GM18517 (cell line): ENCODE results near the gene TPCN1.
"Not testable (repeated sequence)": the region's sequence is repeated elsewhere in the genome, so short reads cannot be mapped to it uniquely, and the experiment has no call there.

Experiments used
- ATAC-seq: cut with Tn5 transposase; IDR thresholded peaks from one replicate; pipeline ENCODE4 v1.9.1; 2021; ENCODE audit warnings: mild to moderate bottlenecking, moderate library complexity; ENCODE audit not compliant: unreplicated experiment

TPCN1 gene

DNA sequence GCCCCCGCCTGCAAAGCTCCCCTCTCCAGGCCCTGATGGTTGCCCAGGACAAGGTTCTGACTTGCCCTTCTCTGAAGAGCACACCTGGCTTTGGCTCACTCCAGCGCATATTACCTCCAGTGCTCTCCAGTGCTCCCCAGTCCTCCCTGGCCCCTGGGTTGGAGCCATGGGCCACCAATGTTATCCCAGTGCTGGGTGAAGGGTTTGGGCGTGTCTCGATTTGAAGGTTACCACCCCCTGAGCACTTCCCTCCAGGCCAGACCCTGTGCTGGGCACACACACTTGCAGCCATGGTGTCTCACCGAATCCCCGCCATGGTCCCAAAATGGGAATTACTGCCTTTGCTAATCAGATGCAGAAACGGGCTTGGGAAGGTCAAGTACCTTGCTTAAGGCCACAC, 24.7 kb upstream of the TPCN1 start:
- ATAC-seq = no peak

DNA sequence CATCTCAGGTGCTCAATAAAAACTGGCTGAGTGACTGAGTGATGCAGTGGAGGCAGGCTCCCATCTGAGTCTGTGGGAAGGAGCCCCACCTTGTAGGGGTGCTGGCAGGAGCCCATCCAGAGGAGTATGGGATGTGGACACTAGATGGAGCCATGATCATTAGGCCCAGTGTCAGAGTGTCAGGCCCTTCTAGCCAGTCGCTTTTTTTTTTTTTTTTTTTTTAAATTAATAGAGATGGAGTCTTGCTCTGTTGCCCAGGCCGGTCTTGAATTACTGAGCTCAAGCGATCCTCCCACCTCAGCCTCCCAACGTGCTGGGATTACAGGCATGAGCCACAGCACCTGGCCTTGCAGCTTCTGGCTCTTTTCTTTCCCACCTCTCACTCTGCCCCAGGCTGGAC, 24.3 kb upstream of the TPCN1 start:
- no peak for ATAC-seq

GRCh38 chr12:113197518-113198077, 23.7 kb upstream of the TPCN1 start:
- ATAC-seq = no peak

- no peak for ATAC-seq
Observed at GRCh38 chr12:113198296-113198695, 23.0 kb upstream of the TPCN1 start.

DNA sequence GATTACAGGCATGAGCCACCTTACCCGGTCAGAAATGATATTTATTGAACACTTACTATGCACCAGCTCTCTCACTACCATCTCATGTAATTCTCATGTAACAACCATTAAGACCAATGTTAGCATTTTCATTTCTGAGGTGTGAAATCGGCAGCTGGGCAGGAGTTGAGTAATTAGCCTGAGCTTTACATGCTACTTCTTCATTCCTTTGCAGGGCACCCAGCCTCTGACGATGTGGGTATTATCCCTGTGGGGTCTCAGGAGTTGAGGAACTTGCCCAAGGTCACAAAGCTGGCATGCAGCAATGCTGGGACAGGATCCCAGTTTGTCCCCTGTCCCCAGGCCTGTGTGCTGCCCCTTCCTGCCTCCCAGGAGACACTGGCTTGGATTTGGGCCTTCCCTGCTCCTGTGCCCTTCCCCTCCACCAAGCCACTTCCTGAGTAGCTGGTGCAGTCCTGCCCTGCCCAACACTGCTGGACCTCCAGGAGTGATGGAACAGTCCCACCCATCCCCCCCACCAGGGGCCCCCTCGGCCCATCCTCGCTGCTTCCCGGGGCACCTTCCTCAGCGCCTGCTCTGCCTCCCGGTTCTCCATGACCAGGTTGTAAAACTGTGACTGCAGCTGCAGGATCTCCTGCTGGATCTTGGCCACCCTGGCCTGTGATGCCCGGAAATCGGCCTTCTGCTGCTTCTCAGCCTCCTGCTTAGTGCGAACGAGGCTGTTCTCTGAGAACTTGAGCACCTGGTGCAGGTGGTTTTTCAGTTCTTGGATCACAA, 21.1 kb upstream of the TPCN1 start:
- ATAC-seq = no peak

DNA sequence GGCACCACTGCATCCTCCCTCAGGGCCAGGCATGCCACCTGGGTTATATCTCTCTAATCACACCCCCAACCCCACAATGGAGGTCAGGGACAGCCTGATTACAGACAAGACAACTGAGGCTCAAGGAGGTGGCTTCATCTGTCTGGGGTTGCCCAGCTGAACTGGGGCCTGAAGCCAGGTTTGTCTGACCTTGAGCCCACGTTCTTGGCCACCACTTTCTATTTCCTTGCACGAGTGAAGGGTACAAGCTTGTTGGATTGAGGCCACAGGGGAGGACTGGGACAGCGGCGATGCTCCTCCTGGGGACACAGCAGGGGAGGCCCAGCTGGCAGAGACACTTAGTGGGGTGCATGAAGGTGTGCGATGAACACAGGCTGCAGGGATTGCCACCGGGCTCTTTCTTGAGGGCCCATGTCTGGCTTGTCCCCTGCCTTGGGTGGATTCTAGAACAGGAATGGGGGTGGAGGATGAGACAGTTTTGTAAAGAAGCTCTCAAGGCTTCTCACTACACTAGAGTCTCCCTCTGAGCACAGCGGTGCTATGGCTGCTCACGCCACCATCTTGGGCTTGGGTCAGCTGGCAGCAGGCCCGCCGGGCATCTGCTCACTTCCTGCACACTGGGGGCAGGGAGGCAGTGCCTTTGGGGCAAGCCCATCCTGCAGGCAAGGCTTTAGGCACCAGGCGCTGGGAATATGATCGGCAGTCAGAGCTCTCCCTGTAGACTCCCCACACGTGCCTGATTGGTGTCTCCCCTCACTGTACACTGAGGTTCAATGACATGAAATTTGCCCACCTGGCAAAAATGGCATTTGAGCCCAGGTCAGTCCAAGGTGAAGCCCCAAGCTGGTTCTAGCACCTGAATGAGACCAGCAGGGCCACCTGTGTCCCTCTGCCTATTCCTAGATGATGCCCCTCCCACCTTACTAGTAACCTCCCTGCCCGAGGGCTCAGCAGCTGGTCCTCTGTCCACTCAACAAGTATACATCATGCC, 19.8 kb upstream of the TPCN1 start:
- ATAC-seq = no peak

DNA sequence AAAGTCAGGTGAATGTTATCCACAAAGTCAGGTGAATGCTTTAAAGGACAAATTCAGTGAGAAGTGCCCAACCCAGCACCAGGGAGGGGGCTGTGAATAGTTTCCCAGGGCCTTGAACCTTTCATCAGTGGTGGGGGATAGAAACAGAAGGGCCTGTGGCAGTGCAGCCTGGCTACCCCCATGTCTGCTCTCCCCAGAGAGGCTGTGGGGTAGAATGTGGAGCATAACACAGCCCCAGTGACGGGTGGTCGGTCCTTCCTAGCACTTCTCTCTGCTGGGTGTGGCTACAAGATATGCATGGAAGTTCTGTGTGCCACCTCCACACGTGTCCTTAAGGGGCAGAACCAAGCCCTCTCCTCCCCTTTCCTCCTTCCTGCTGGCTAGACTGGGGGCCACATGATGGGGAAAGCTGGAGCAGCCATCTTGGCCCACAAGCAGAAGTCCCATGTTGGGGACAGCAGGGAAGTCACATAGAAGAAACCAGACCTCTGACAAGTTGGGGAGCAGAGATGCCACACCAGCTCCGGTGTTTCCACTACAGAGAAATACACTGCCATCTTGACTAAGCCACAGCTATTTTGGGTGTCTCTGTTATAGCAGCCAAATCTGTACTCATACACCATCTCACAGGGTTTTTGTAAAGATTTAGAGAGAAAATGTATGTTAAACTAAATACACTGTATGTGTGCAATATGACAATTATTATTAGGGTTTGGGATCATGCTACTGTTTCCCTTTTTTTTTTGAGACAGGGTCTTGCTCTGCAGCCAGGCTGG, 18.8 kb upstream of the TPCN1 start:
- ATAC-seq = no peak

- no peak for ATAC-seq
Observed at GRCh38 chr12:113203852-113204760, 17.2 kb upstream of the TPCN1 start.

- ATAC-seq = no peak
Observed at GRCh38 chr12:113204804-113205203, 16.5 kb upstream of the TPCN1 start.

- ATAC-seq = not testable (repeated sequence)
Observed at GRCh38 chr12:113206802-113207201, 14.5 kb upstream of the TPCN1 start.

DNA sequence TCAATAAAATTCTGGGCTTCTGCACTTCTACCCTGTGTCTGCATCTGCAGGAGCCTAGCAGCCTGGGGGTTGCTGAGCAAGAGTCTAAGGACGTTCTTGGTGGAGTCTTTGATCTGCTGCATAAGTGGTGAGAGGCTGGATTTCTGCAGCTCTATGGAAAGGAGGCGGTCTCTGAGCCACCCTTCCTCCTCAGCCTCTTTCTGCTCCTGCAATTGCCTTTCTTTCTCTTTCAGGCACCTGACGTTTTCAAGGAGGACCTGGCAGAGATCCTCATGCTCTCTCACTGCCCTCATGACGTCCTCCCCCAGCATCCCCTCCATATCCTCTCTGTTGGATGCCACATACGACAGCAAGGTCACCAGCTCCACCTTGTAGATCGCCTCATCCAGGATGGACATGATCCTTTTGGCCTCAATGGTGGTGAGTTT, 13.6 kb upstream of the TPCN1 start:
- ATAC-seq = no peak

DNA sequence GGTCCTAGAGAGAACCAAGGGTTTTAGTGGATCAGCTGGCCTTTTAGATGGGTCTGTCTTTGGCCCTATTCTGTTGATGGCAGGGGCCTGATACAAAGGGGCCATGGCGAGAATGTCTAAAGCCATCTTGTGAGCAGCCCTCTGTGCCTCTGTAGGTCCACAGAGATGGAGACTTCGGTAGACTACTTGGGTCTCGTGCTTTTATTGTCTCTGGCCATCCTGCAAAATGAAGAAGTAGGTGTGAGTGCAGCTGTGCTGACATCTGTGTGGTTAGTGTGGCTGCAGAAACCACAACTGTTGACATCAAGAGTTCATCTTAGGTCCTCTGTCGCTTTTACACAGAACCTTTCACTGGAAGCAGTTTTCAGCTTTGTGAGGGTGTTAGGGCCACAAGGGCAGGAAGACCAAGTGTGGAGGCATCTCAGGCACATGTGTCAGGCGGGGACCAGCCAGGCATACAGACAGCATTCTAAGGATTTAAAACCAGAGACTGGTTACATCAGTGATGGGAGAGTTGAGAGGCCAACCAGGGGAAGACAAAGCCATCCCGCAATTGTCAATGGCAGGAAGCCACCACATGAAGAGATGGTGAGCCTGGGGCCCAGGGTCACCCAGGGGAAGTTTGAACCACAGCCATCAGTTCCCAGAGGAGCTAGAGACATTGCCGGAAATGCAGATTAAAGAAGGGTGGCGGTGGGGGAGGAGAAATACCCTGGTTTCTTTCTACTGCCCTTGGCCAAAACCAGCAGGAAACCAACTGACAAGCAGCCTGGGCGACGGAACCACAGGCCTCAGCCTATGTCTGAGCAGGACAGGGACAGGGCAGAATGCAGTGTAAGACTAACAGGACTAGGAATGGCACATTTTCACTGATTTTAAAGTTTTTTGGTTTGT, 13.0 kb upstream of the TPCN1 start:
- peak; percentile 79 for ATAC-seq

- ATAC-seq = no peak
Observed at GRCh38 chr12:113211160-113211559, 10.1 kb upstream of the TPCN1 start.

- ATAC-seq = no peak
Observed at GRCh38 chr12:113214895-113215400, 6.3 kb upstream of the TPCN1 start.

GRCh38 chr12:113216027-113216426, 5.2 kb upstream of the TPCN1 start:
- no peak for ATAC-seq

DNA sequence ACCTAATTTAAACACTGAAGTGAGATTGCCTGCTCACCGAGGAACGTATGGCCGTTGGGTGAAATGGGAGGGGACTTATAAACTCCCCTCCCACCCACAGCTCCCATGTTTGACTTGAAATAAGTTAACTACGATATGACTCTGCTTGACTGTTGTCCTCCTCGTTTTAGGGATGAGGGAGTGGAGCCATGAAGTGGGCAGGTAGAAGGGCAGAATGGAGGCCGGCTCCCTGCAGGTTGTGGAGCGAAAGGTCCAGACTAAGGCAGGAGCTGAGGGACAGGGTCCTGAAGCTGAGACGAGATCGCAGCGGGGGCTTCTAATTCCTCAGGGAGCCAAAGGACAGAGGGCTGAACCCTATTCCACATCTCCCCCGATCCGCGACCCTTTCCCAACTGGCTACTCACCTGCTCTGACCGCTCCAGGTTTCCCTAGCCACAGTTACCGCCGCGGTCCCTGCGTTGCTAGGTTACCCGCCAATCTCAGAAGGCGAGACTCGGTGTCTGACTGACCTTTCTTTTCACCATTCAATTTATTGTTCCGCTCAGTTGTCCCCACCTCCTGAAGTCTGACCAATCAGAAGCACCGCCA, 577 bp upstream of the TPCN1 start:
- ATAC-seq = no peak

- ATAC-seq = no peak
Observed at GRCh38 chr12:113221997-113222729, 899 bp downstream of the TPCN1 start.
